Measurements from ENCODE around the gene C10orf90. TPM values are rescaled to one million over a fixed set of nuclear protein-coding genes. Genes with fewer than 3 reads are reported as not detected.

The C10orf90 gene
- total RNA-seq, 1 experiment from 2014 or later: not detected

GRCh38 chr10:126500185-126500584 is 170.3 kb downstream of the C10orf90 start:
- in situ Hi-C loops (cut with HindIII; ENCODE audit: low pct_unique_long_range_greater_than_20kb, low sequenced_read_pairs): no loop called here
- DNase-seq (ENCODE audit: low read depth): no peak

- no peak for DNase-seq (ENCODE audit: low read depth)
- in situ Hi-C loops (cut with HindIII; ENCODE audit: low pct_unique_long_range_greater_than_20kb, low sequenced_read_pairs): no loop called here
These were observed 170.7 kb downstream of the C10orf90 start for GRCh38 chr10:126499744-126500143.

GRCh38 chr10:126497672-126498071 is 172.8 kb downstream of the C10orf90 start:
- in situ Hi-C loops (cut with HindIII; ENCODE audit: low pct_unique_long_range_greater_than_20kb, low sequenced_read_pairs): no loop called here

GRCh38 chr10:126496771-126497545 is 173.5 kb downstream of the C10orf90 start:
- in situ Hi-C loops (cut with HindIII; ENCODE audit: low pct_unique_long_range_greater_than_20kb, low sequenced_read_pairs): no loop called here
- DNase-seq (ENCODE audit: low read depth): no peak

More at GRCh38 chr10:126497672-126498071, 172.8 kb downstream of the C10orf90 start:
- no peak for DNase-seq (ENCODE audit: low read depth)

- in situ Hi-C loops (cut with HindIII; ENCODE audit: low pct_unique_long_range_greater_than_20kb, low sequenced_read_pairs): no loop called here
- no peak for DNase-seq (ENCODE audit: low read depth)
These were observed 179.0 kb downstream of the C10orf90 start for GRCh38 chr10:126491476-126491875.

- in situ Hi-C loops (cut with HindIII; ENCODE audit: low pct_unique_long_range_greater_than_20kb, low sequenced_read_pairs): no loop called here
- no peak for DNase-seq (ENCODE audit: low read depth)
These were observed 189.3 kb downstream of the C10orf90 start for GRCh38 chr10:126481181-126481580.

- in situ Hi-C loops (cut with HindIII; ENCODE audit: low pct_unique_long_range_greater_than_20kb, low sequenced_read_pairs): no loop called here
- DNase-seq (ENCODE audit: low read depth): no peak
These were observed 189.8 kb downstream of the C10orf90 start for GRCh38 chr10:126480648-126481047.

- in situ Hi-C loops (cut with HindIII; ENCODE audit: low pct_unique_long_range_greater_than_20kb, low sequenced_read_pairs): no loop called here
- DNase-seq (ENCODE audit: low read depth): no peak
These were observed 191.1 kb downstream of the C10orf90 start for GRCh38 chr10:126479280-126479895.

GRCh38 chr10:126478546-126478945 is 191.9 kb downstream of the C10orf90 start:
- in situ Hi-C loops (cut with HindIII; ENCODE audit: low pct_unique_long_range_greater_than_20kb, low sequenced_read_pairs): no loop called here
- DNase-seq (ENCODE audit: low read depth): no peak

- in situ Hi-C loops (cut with HindIII; ENCODE audit: low pct_unique_long_range_greater_than_20kb, low sequenced_read_pairs): no loop called here
- no peak for DNase-seq (ENCODE audit: low read depth)
These were observed 194.2 kb downstream of the C10orf90 start for GRCh38 chr10:126476246-126476645.

GRCh38 chr10:126475074-126475691 is 195.3 kb downstream of the C10orf90 start:
- in situ Hi-C loops (cut with HindIII; ENCODE audit: low pct_unique_long_range_greater_than_20kb, low sequenced_read_pairs): no loop called here
- no peak for DNase-seq (ENCODE audit: low read depth)

- in situ Hi-C loops (cut with HindIII; ENCODE audit: low pct_unique_long_range_greater_than_20kb, low sequenced_read_pairs): no loop called here
- no peak for DNase-seq (ENCODE audit: low read depth)
These were observed 196.5 kb downstream of the C10orf90 start for GRCh38 chr10:126474031-126474430.

GRCh38 chr10:126470991-126471390 is 199.5 kb downstream of the C10orf90 start:
- no peak for DNase-seq (ENCODE audit: low read depth)
- in situ Hi-C loops (cut with HindIII; ENCODE audit: low pct_unique_long_range_greater_than_20kb, low sequenced_read_pairs): no loop called here

GRCh38 chr10:126469692-126470091 is 200.8 kb downstream of the C10orf90 start:
- in situ Hi-C loops (cut with HindIII; ENCODE audit: low pct_unique_long_range_greater_than_20kb, low sequenced_read_pairs): no loop called here
- DNase-seq (ENCODE audit: low read depth): no peak

GRCh38 chr10:126468876-126469643 is 201.4 kb downstream of the C10orf90 start:
- no peak for DNase-seq (ENCODE audit: low read depth)
- in situ Hi-C loops (cut with HindIII; ENCODE audit: low pct_unique_long_range_greater_than_20kb, low sequenced_read_pairs): no loop called here

GRCh38 chr10:126468467-126468866 is 202.0 kb downstream of the C10orf90 start:
- in situ Hi-C loops (cut with HindIII; ENCODE audit: low pct_unique_long_range_greater_than_20kb, low sequenced_read_pairs): no loop called here
- no peak for DNase-seq (ENCODE audit: low read depth)

- in situ Hi-C loops (cut with HindIII; ENCODE audit: low pct_unique_long_range_greater_than_20kb, low sequenced_read_pairs): no loop called here
- no peak for DNase-seq (ENCODE audit: low read depth)
These were observed 204.7 kb downstream of the C10orf90 start for GRCh38 chr10:126465771-126466170.

- DNase-seq (ENCODE audit: low read depth): no peak
- in situ Hi-C loops (cut with HindIII; ENCODE audit: low pct_unique_long_range_greater_than_20kb, low sequenced_read_pairs): no loop called here
These were observed 207.2 kb downstream of the C10orf90 start for GRCh38 chr10:126463286-126463685.

Data from Caki2 (cell line).